HG03354 (cell line): Measurements from ENCODE around the gene CCDC61.

Source experiments
- ATAC-seq: cut with Tn5 transposase; IDR thresholded peaks from one replicate; pipeline ENCODE4 v1.9.1; 2021; ENCODE audit warnings: mild to moderate bottlenecking; ENCODE audit not compliant: unreplicated experiment, poor library complexity, severe bottlenecking

The CCDC61 gene

DNA sequence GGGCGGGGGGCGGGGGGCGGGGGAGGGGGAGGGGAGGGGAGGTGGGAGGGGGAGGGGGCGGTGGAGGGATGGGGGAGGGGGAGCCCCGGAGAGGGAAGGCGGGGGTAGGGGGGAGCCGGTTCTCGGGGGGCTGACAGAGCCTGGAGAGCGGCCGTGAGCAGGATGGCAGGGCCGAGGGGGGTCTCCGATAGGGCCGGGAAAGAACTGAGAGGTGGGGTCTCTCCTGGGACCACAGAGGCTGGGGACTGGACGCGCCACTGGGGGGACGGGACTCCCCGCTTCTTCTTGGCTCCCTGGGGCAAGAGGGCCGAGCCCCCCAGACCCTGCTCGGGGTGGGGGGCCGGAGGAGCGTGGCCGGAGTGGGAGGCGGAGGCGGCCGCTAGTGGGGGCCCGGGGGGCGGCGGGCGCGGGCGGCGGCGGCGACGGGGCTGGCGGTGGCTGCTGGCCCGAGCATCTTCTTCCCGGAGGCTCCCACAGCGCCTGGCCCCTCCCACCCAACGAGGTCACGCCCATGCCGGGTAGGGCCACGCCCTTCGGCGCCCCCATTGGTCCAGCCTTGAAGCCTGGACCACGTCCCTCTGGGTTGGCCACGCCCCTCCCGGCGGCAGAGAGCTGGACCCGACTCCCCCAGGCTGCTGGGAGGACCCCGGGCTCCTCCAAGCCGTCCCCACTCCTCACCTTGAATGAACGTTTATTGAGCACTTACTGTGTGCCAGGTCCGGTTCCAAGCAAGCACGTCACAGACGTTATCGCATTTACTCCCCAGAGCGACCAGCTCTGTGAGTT is 21.5 kb upstream of the CCDC61 start, which contains the start of gene NOVA2:
Gene NOVA2 (minus strand): TSS at position 313 of the 786 bp plus-strand sequence. CDS start 514 bp downstream, outside the sequence.
- no peak for ATAC-seq

DNA sequence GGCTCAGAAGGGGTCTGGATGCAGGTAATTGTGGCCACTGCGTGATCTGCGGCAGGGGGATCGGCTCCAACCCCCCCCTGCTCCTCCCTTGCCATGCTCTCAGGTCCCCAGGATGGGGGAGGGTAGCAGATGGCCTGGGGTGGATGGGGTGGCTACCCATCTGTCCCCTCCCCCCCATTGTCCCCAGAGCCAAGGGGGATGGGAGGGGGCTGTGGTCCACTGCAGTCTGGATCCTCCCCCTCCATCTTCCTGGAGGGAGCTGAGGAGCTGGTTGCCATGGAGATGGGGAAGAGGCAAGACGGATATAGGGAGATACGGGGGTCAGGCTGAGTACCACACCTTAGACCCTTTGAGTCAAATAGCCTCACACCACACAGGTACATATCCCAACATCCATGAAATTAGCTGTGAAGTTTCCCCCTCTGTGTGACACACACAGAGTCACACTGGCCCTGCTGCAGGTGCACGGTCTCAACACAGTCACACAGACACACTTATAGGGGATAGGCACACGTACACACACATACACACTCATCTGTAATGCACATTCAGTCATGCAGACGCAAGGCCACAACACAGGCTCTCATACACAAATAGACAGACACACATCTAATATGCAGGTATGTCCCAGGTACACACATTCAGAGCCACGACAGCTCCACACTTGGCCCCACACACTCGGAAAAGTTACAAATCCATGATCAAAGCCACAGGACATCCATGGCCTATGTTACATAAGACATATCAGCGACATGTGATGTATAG is 19.8 kb upstream of the CCDC61 start:
- ATAC-seq = no peak

DNA sequence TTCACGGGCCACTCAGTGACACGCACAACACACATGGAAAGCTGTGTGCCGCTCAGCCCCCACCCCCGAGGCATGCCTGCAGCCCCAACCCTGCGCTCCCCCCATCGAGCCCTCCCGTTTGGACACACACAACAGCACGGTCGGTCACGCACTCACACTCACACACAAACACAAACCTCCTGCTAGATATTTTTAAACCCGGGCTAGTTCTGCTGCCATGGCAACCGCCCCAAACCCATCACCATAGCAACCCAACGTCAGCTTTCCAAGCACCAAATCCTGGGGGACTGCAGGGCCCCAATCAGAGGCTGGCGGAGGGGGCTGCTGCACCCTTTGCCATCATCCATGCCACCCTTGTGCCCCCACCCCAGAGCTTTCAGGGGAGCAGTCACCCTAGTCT is 19.1 kb upstream of the CCDC61 start:
- ATAC-seq = no peak

DNA sequence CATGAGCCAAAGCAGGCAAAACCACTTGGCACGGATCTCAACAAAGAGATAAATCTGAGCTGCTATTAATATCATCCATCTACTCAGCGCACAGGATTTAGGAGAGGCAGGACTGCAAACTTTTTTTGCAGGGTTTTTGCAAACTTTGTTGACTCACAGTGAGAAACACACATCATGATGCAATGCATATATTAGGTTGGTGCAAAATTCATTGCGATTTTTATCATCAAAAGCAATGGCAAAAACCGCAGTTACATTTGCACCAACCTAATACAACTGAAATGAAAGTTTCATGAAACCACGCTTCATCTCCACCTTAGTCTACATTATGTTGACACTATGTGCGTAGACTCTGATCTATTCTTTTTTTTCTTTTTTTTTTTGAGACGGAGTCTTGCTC is 17.1 kb upstream of the CCDC61 start:
- ATAC-seq = no peak

DNA sequence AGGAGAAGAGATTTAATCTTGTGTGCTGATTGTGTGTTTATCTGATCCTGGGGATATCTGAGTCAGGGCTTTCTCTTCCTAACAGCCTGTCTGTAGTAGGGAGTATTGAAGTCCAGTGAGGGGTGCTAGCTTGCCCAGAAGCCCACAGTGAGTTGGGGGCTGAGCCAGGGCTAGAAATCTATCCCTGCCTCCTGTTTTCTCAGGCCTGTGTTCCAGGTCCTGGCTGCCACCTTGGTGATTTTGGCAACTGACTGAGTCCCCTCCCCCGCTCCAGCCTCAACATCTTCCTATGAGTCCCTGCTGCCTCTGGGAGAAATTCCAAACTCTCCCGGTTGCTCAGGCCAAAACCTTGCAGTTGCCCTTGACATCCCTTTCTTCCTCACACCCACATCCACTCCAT is 13.9 kb upstream of the CCDC61 start:
- no peak for ATAC-seq

DNA sequence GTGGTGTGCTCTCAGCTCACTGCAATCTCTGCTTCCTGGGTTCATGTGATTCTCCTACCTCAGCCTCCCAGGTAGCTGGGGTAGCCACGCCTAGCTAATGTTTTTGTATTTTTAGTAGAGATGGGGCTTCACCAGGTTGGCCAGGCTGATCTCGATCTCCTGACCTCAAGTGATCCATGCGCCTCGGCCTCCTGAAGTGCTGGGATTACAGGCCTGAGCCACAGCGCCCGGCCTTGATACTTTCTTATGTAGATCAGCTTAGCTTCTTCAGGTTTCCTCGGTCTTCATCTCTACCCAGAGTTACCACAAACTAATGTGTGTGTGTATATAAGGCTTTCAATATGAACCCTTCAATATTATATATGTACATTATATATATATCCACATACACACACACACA is 9.9 kb upstream of the CCDC61 start:
- ATAC-seq = no peak

DNA sequence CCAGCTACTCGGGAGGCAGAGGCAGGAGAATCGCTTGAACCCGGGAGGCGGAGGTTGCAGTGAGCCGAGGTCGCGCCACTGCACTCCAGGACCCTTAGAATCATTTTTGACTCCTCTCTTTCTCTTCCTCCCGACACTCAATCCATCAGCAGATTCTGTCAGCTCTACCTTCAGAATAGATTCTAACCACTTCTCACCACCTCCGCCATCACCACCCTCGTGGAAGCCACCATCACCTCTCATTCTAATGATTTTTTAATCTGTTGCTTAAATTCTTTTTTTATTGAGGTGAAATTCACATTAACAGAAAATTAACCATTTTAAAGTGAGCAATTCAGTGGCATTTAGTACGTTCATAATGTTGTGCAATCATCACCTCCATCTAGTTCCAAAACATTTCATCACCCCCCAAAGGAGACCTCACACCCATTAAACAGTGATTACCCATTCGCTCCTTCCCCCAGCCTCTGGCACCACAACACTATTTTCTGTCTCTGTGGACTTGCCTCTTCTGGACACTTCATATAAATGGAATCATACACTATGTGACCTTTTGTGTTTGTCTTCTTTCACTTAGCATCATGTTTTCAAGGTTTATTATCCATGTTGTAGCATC is 5.0 kb upstream of the CCDC61 start:
- ATAC-seq = no peak

DNA sequence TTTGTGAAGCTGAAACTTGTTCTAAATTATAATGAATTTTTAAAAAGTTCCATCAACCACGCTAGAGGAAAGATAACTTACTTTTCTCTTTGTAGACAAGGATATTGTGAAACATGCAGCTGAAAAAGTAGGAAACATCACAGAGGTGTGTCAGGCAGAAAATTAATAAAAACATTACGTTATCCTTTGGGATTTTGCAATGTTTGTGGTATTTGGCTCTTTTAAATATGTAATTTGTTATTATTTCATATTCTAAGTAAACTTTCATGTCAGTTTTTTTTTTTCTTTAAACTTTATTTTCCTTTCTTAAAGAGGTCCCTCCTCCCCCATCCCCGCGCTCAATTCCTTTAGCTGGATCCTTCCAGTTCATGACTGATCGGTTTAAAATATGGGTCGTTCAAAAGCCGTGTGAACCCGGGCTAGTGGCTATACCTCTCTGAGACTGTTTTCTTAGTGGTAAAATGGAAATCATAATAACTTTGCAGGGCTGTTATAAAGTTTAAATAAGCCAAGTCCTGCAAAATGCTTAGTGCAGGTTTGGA is 740 bp upstream of the CCDC61 start:
- ATAC-seq = peak; percentile 4

DNA sequence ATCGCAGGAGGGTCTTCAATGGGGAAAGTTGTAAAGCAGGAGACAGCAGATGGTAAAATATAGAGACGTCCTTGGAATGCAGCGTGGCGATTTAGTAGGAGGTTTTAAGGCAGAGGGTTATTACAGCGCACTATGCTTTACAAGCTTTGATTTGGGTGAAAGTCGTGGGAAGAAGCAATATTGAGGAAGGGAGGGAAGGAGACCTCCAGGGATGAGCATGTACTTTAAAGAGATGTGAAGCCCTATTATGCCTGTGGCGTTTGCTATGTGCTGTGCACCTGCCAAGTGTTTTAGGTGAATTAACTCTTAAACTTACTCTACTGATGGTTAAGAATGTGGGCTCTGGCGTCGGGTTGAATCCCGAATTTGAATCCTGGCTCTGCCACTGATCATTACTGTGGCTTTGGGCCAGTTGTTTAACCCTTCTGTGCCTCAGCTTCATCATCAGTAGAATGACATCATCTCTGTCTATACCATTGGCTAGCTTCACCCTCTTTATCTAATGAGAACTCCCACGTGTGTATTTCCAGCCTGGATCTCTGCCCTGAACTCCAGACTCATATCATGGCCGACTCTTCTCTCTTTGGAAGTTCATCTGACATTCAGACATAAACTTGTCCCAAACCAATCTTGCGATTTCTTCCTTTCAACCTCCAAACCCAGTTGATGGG is 583 bp downstream of the CCDC61 start:
- ATAC-seq = no peak

DNA sequence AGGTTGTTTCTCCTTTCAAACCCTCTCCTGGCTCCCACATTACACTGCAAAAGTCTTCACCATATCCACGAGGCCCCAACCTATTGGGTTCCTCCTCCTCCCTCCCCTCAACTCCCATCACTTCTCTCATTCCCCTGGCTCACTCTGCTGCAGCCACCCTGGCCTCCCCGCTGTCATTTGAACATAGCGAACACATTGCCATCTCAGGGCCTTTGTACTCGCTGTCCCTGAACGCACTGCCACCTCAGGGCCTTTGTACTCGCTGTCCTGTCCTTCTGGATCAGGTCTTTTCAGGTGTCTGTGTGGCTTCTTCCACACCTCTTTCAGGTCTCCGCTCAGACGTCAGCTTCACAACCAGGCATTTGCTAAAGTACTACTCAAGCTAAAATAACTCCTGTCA is 1.7 kb downstream of the CCDC61 start:
- no peak for ATAC-seq

DNA sequence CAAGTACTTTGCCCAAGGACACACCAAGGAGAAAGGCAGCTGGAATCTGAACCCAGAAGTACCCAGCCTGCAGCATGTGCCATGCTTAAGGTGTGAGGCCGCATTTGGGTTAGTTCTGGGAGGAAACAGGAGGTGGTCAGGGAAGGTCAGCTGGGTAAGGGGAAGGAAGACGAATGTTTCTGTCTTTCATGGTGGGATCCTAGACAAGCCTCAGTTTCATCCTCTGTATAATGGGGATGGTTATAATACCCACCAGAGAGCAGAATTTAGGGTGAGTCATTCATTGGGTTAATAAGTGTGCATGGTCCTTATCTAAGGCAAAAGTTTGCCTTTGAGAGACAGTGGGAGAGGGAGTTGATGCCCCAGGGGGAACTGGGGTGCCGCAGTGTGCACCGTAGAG is 3.6 kb downstream of the CCDC61 start:
- ATAC-seq = no peak

DNA sequence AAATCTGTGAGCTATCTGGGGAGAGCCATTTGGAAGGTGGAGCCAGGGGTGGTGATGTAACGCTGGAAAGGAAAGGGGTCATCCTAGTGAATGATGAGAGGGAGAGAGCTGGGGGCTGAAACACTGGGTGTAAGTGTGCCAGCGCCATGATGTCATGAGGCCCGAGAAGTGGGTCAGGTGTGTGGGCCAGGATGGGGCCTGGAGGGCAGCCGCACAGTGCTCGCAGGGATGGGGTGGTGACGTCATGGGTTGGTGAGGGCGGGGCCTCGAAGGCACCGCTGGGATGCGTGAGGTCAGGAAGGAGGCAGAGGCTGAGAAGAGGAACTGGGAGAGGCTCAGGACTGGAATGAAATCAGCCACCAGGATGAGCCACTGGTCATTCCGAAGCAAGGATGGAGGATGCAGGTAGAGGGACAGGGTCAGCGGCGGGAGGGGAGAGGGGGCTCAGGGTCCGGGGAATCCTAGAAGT is 4.4 kb downstream of the CCDC61 start:
- no peak for ATAC-seq

DNA sequence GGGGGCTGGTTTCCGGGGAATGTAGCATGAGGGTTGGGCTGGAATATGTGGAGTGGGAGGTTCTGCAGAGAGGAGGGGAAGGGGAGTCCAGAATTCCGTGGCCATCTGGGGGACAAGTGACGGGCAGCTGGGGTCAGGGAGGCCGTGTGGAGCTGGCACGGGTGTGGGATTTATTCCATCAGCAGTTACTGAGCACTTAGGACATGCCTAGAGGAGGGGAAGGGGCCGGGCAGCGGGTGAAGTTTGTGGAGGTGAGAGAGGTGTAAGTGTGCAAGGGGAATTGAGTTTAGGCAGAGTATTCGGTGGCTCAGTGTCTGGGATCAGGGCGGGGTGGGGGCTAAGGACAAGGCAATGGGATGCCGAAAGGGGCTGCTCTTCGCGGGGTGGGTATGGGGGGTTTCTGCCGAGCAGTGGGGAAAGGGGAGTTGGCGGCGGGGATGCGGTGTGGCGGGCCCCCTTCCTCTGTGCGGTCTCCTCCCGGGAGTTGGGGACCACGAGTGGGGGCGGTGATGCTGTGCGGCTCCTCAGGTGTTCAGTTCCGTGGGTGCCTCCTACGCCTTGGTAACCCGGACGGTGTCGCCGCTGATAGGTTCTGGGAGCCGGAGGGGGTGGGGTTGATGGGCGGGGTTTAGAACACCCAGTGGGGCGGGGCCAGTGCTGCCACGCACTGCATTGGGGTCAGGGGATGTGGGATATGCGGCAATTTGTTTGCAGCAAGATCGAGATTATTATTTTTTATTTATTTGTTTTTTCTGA is 5.4 kb downstream of the CCDC61 start:
- no peak for ATAC-seq

DNA sequence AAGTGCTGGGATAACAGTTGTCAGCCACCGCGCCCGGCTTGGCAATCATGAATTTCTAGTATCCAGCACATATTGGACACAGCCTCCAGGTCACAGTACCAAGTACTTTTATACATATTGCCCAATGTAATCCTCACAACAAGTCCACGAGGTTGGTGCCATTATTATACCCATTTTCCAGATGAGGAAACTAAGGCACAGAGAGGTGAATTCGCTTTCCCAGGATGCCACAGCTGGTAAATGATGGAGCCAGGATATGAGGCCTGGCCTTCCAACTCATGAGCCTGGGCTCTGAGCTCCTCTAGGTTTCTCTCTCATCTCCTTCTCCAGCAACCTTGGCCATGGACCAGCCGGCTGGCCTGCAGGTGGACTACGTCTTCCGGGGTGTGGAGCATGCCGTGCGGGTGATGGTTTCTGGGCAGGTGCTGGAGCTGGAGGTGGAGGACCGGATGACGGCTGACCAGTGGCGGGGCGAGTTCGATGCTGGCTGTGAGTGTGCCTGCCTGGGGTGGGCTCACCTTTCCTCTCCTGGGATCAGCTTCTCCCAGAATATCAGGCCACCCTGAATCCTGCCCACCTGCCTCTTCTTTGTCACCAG is 7.5 kb downstream of the CCDC61 start:
- ATAC-seq = no peak

DNA sequence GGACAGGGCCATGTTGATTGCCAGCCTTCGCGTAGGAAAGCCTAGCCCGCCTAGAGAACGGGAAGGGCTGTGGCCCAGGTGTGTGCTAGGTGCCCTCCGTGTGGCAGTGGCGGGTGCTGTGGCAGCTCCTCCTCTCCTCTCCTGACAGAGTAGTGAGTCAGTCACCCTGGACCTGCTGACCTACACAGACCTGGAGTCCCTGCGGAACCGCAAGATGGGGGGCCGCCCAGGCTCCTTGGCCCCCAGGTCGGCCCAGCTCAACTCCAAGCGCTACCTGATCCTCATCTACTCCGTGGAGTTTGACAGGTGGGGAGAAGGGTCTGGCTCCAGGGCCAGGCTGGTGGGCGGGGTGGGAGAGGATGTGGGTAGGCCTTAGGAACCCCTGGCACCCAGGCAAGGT is 11.1 kb downstream of the CCDC61 start:
- no peak for ATAC-seq

DNA sequence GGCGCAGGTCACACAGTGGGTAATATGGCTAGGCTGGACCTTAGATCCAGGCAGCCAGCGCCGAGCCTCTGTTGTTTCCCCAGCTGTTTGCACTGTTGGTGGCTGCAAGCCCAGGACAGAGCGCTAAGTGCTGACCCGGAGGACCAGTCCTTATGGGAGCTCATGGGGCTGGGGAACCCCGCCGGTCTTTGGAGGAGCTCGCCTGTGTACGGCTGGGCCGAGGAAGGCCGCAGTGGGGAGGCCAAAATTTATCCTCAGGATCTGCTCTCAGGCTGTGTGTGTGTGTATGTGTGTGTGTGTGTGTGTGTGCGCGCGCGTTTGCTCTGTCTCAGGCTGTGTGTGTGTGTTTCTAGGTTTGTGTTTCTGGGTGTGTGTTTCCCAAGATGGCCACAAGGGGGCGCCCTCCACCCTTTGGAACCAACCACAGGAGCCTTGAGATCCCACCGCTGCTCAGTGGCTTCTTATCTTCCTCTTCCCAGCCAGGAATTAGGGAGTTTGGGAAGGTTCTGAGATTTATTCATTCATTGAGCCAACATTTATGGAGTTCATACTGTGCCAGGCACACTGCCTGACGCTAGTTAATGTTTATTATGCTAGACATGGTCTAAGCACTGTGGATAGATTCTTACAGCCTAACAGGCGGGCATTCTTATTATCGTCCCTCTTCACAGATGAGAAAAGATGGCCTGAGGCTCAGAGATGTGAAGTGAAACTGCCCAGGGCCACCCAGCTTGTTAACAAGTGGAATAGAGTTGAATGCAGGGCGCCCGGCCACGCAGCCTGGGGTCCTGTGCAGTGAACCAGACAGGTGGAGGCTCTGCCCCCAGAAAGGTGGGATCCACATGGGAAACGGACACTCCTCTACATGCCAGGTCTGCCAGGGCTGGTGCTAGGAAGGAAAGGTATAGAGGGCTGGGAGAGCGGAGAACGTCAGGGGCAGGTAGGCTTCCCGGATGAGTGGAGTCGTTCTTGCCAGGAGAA is 14.6 kb downstream of the CCDC61 start:
- ATAC-seq = no peak

DNA sequence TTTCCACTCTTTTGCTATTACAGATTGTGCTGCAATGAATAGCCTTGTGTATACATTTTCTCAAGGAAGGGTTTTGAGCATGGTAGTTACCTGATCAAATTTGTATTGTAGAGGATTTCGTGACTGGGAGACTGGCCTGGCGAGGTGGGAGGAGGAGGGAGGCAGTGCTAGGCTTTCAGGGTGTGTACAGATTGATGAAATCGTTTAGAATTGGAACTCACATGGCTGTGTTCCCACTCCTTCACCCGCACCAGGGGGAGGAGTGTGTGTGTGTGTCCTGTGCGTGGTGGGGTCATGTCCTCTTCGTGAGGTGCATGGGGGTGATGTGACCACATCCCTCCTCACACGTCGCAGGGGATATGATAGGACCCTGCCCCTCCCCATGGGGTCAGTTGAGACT is 19.3 kb downstream of the CCDC61 start:
- no peak for ATAC-seq
